Measurements from ENCODE around the gene RTTN. TPM values are rescaled to one million over a fixed set of nuclear protein-coding genes. Genes with fewer than 3 reads are reported as not detected.
A peak's percentile ranks its signal among the peaks of the same experiment; 100 is the strongest.

RTTN gene
- total RNA-seq, 1 experiment from 2014 or later = 26.3 TPM

GRCh38 chr18:70194227-70194890, 11.1 kb downstream of the RTTN start:
- Histone ChIP-seq H3K27me3 (replicated peaks) (no peaks in the 10 kb centered on the region), H3K4me1 (replicated peaks) (peaks cover 7% of the 10 kb centered on the region), H3K36me3 (peaks cover 76% of the 10 kb centered on the region), H3K4me3 (no peak overlapping the region), H3K9me3 (replicated peaks) (no peaks in the 10 kb centered on the region), H3K27ac (no peak overlapping the region)
- DNase-seq (ENCODE audit: low read depth in 1 of 2, low spot score in 2 of 2) = no peak

- Histone ChIP-seq H3K9me3 (replicated peaks) (no peaks in the 10 kb centered on the region), H3K36me3 (peaks cover 76% of the 10 kb centered on the region), H3K27me3 (replicated peaks) (no peaks in the 10 kb centered on the region), H3K4me1 (replicated peaks) (peaks cover 11% of the 10 kb centered on the region), H3K4me3 (no peak overlapping the region), H3K27ac (no peak overlapping the region; the same call in 1 of the 2 replicates)
- DNase-seq (ENCODE audit: low read depth in 1 of 2, low spot score in 2 of 2) = no peak
Measured at GRCh38 chr18:70190529-70190928, 15.0 kb downstream of the RTTN start.

- H3K9me3 ChIP-seq (replicated peaks) = no peaks in the 10 kb centered on the region
- peaks cover 69% of the 10 kb centered on the region for H3K36me3 ChIP-seq
- DNase-seq (ENCODE audit: low read depth in 1 of 2, low spot score in 2 of 2) = no peak
- H3K4me1 ChIP-seq (replicated peaks) = peaks cover 11% of the 10 kb centered on the region
- no peak overlapping the region for H3K27ac ChIP-seq
- no peak overlapping the region for H3K4me3 ChIP-seq
- no peaks in the 10 kb centered on the region for H3K27me3 ChIP-seq (replicated peaks)
Measured at GRCh38 chr18:70188113-70188512, 17.4 kb downstream of the RTTN start.

- Histone ChIP-seq H3K4me1 (replicated peaks) (peaks cover 30% of the 10 kb centered on the region), H3K27me3 (replicated peaks) (no peaks in the 10 kb centered on the region), H3K36me3 (peaks cover 44% of the 10 kb centered on the region), H3K9me3 (replicated peaks) (no peaks in the 10 kb centered on the region), H3K27ac (0 out of 2 replicates have a peak overlapping the region, but pooled peaks have one; percentile 5), H3K4me3 (no peak overlapping the region)
- DNase-seq (ENCODE audit: low read depth in 1 of 2, low spot score in 2 of 2) = no peak
Measured at GRCh38 chr18:70183441-70183840, 22.0 kb downstream of the RTTN start.

GRCh38 chr18:70182548-70182947, 22.9 kb downstream of the RTTN start:
- Histone ChIP-seq H3K27ac (peak overlapping the region; percentile 82), H3K4me1 (replicated peaks) (peaks cover 30% of the 10 kb centered on the region), H3K36me3 (peaks cover 39% of the 10 kb centered on the region), H3K4me3 (no peak overlapping the region), H3K27me3 (replicated peaks) (no peaks in the 10 kb centered on the region), H3K9me3 (replicated peaks) (no peaks in the 10 kb centered on the region)
- DNase-seq (ENCODE audit: low read depth in 1 of 2, low spot score in 2 of 2) = no peak

- DNase-seq (ENCODE audit: low read depth in 1 of 2, low spot score in 2 of 2) = no peak
- H3K27ac ChIP-seq = peak overlapping the region; percentile 82
- no peak overlapping the region for H3K4me3 ChIP-seq
Measured at GRCh38 chr18:70181725-70182124, 23.8 kb downstream of the RTTN start.

GRCh38 chr18:70181015-70181414, 24.5 kb downstream of the RTTN start:
- peaks cover 28% of the 10 kb centered on the region for H3K4me1 ChIP-seq (replicated peaks)
- H3K9me3 ChIP-seq (replicated peaks) = no peaks in the 10 kb centered on the region
- DNase-seq (ENCODE audit: low read depth in 1 of 2, low spot score in 2 of 2) = peak in 1 of 2 experiments; percentile 81
- no peak overlapping the region for H3K4me3 ChIP-seq
- H3K27ac ChIP-seq = peak overlapping the region; percentile 82
- H3K36me3 ChIP-seq = peaks cover 31% of the 10 kb centered on the region
- H3K27me3 ChIP-seq (replicated peaks) = no peaks in the 10 kb centered on the region

More at GRCh38 chr18:70181725-70182124, 23.8 kb downstream of the RTTN start:
- peaks cover 30% of the 10 kb centered on the region for H3K4me1 ChIP-seq (replicated peaks)
- no peaks in the 10 kb centered on the region for H3K27me3 ChIP-seq (replicated peaks)
- H3K36me3 ChIP-seq = peaks cover 32% of the 10 kb centered on the region
- no peaks in the 10 kb centered on the region for H3K9me3 ChIP-seq (replicated peaks)

GRCh38 chr18:70176537-70176936, 28.9 kb downstream of the RTTN start:
- H3K27ac ChIP-seq = no peak overlapping the region
- no peaks in the 10 kb centered on the region for H3K9me3 ChIP-seq (replicated peaks)
- peaks cover 16% of the 10 kb centered on the region for H3K4me1 ChIP-seq (replicated peaks)
- no peaks in the 10 kb centered on the region for H3K27me3 ChIP-seq (replicated peaks)
- H3K36me3 ChIP-seq = peaks cover 19% of the 10 kb centered on the region
- no peak for DNase-seq (ENCODE audit: low read depth in 1 of 2, low spot score in 2 of 2)
- H3K4me3 ChIP-seq = no peak overlapping the region

GRCh38 chr18:70175216-70175615, 30.3 kb downstream of the RTTN start:
- H3K4me3 ChIP-seq = no peak overlapping the region
- peaks cover 25% of the 10 kb centered on the region for H3K36me3 ChIP-seq
- DNase-seq (ENCODE audit: low read depth in 1 of 2, low spot score in 2 of 2) = no peak
- peaks cover 3% of the 10 kb centered on the region for H3K4me1 ChIP-seq (replicated peaks)
- H3K27me3 ChIP-seq (replicated peaks) = no peaks in the 10 kb centered on the region
- H3K27ac ChIP-seq = no peak overlapping the region
- no peaks in the 10 kb centered on the region for H3K9me3 ChIP-seq (replicated peaks)

- H3K36me3 ChIP-seq = peaks cover 21% of the 10 kb centered on the region
- no peaks in the 10 kb centered on the region; the same call in 1 of the 2 replicates for H3K4me1 ChIP-seq (replicated peaks)
- no peak for DNase-seq (ENCODE audit: low read depth in 1 of 2, low spot score in 2 of 2)
- H3K27me3 ChIP-seq (replicated peaks) = no peaks in the 10 kb centered on the region
- H3K27ac ChIP-seq = no peak overlapping the region
- no peaks in the 10 kb centered on the region for H3K9me3 ChIP-seq (replicated peaks)
- no peak overlapping the region for H3K4me3 ChIP-seq
Measured at GRCh38 chr18:70172225-70172624, 33.3 kb downstream of the RTTN start.

- Histone ChIP-seq H3K9me3 (replicated peaks) (no peaks in the 10 kb centered on the region), H3K27me3 (replicated peaks) (no peaks in the 10 kb centered on the region), H3K4me3 (no peak overlapping the region), H3K4me1 (replicated peaks) (no peaks in the 10 kb centered on the region; the same call in 1 of the 2 replicates), H3K27ac (no peak overlapping the region), H3K36me3 (peaks cover 18% of the 10 kb centered on the region)
- no peak for DNase-seq (ENCODE audit: low read depth in 1 of 2, low spot score in 2 of 2)
Measured at GRCh38 chr18:70169747-70170146, 35.7 kb downstream of the RTTN start.

- Histone ChIP-seq H3K27ac (0 out of 2 replicates have a peak overlapping the region, but pooled peaks have one; percentile 10), H3K4me1 (replicated peaks) (no peaks in the 10 kb centered on the region; the same call in 1 of the 2 replicates), H3K27me3 (replicated peaks) (no peaks in the 10 kb centered on the region), H3K4me3 (no peak overlapping the region), H3K36me3 (peaks cover 27% of the 10 kb centered on the region), H3K9me3 (replicated peaks) (no peaks in the 10 kb centered on the region)
- no peak for DNase-seq (ENCODE audit: low read depth in 1 of 2, low spot score in 2 of 2)
Measured at GRCh38 chr18:70166668-70167067, 38.8 kb downstream of the RTTN start.

GRCh38 chr18:70165936-70166335, 39.6 kb downstream of the RTTN start:
- no peak for DNase-seq (ENCODE audit: low read depth in 1 of 2, low spot score in 2 of 2)
- Histone ChIP-seq H3K4me3 (no peak overlapping the region), H3K4me1 (replicated peaks) (no peaks in the 10 kb centered on the region; the same call in 1 of the 2 replicates), H3K27me3 (replicated peaks) (no peaks in the 10 kb centered on the region), H3K36me3 (peaks cover 25% of the 10 kb centered on the region), H3K9me3 (replicated peaks) (no peaks in the 10 kb centered on the region), H3K27ac (no peak overlapping the region)

GRCh38 chr18:70160073-70160678, 45.3 kb downstream of the RTTN start:
- DNase-seq (ENCODE audit: low read depth in 1 of 2, low spot score in 2 of 2) = no peak
- Histone ChIP-seq H3K4me3 (no peak overlapping the region), H3K9me3 (replicated peaks) (no peaks in the 10 kb centered on the region), H3K27me3 (replicated peaks) (no peaks in the 10 kb centered on the region), H3K4me1 (replicated peaks) (no peaks in the 10 kb centered on the region; the same call in 1 of the 2 replicates), H3K27ac (no peak overlapping the region), H3K36me3 (peaks cover 39% of the 10 kb centered on the region)

Measured in SJSA1 (cell line).